HepG2 (cell line): Measurements from ENCODE around the gene MEF2D.

Experiments
- CBX5 ChIP-seq: sonication (generic); formaldehyde crosslinking; IDR thresholded peaks from 2 replicates; pipeline ENCODE4 v1.4.0; 2020; ENCODE audit warnings: missing genetic modification reagents, borderline replicate concordance
- CREB3 ChIP-seq: sonication (generic); formaldehyde crosslinking; IDR thresholded peaks from 2 replicates; pipeline ENCODE4 v1.5.0; 2020; ENCODE audit warnings: missing genetic modification reagents
- IKZF4 ChIP-seq: sonication (generic); formaldehyde crosslinking; IDR thresholded peaks from 2 replicates; pipeline ENCODE4 v1.5.1; 2020; ENCODE audit warnings: borderline replicate concordance, mild to moderate bottlenecking, low read depth, missing genetic modification reagents; ENCODE audit errors: not compliant biosample characterization
- MAX ChIP-seq: IDR thresholded peaks from 2 replicates; pipeline ENCODE4 v1.6.1; 2012; ENCODE audit warnings: inconsistent platforms
- RFX5 ChIP-seq: IDR thresholded peaks from 2 replicates; pipeline ENCODE4 v1.6.1; 2011; ENCODE audit warnings: low read depth, low read length, improper control_type of control experiment
- SIN3A ChIP-seq: IDR thresholded peaks from 2 replicates; pipeline ENCODE4 v1.6.1; 2011; ENCODE audit warnings: low read depth, mild to moderate bottlenecking, control low read depth, low read length, borderline replicate concordance
- SMAD9 ChIP-seq: sonication (generic); formaldehyde crosslinking; IDR thresholded peaks from 2 replicates; pipeline ENCODE4 v1.5.1; 2020; ENCODE audit warnings: mild to moderate bottlenecking, missing genetic modification reagents
- ZHX2 ChIP-seq, 2 experiments: sonication (generic) in 1 of 2; formaldehyde crosslinking in 1 of 2; IDR thresholded peaks; 2 replicates each; pipeline versions ENCODE4 v1.6.1 to v1.9.0; 2014 to 2022; ENCODE audit warnings: antibody characterized with exemption in 1 of 2, borderline replicate concordance in 1 of 2, inconsistent platforms in 1 of 2, low read depth in 1 of 2, missing genetic modification reagents in 1 of 2
- TF ChIP-seq, protein P1 (sequence below): sonication (generic); formaldehyde crosslinking; IDR thresholded peaks from 2 replicates; pipeline ENCODE4 v1.5.0; 2020; ENCODE audit warnings: mild to moderate bottlenecking, missing genetic modification reagents, moderate library complexity
- TF ChIP-seq, protein P2 (sequence below): sonication (generic); formaldehyde crosslinking; IDR thresholded peaks from 2 replicates; pipeline ENCODE4 v1.4.0; 2020; ENCODE audit warnings: missing genetic modification reagents
- TF ChIP-seq, protein P3 (sequence below): sonication (generic); formaldehyde crosslinking; conservative IDR thresholded peaks from 2 replicates; pipeline ENCODE4 v1.8.0; 2022; ENCODE audit warnings: low read depth, missing genetic modification reagents
- TF ChIP-seq, protein P4 (sequence below): sonication (generic); formaldehyde crosslinking; IDR thresholded peaks from 2 replicates; pipeline ENCODE4 v1.9.0; 2021; ENCODE audit warnings: missing genetic modification reagents, borderline replicate concordance

GRCh38 chr1:156504821-156505678 is 4.5 kb upstream of the MEF2D start:
- TF ChIP-seq CBX5 (peak; percentile 37; the same call in 1 of the 2 replicates), SIN3A (no peak), ZHX2 (IDR thresholded peaks at IDR 0.05; ENCODE audit: low read depth) (peak; percentile 86), ZHX2 (CRISPR knock-in tag; IDR thresholded peaks at IDR 0.05; ENCODE audit: borderline replicate concordance) (no peak), MAX (peak; percentile 97), CREB3 (CRISPR knock-in tag) (no peak), RFX5 (peak; percentile 71; the same call in 1 of the 2 replicates), IKZF4 (CRISPR knock-in tag) (no peak), SMAD9 (no peak)
- TF ChIP-seq, protein P1, sequence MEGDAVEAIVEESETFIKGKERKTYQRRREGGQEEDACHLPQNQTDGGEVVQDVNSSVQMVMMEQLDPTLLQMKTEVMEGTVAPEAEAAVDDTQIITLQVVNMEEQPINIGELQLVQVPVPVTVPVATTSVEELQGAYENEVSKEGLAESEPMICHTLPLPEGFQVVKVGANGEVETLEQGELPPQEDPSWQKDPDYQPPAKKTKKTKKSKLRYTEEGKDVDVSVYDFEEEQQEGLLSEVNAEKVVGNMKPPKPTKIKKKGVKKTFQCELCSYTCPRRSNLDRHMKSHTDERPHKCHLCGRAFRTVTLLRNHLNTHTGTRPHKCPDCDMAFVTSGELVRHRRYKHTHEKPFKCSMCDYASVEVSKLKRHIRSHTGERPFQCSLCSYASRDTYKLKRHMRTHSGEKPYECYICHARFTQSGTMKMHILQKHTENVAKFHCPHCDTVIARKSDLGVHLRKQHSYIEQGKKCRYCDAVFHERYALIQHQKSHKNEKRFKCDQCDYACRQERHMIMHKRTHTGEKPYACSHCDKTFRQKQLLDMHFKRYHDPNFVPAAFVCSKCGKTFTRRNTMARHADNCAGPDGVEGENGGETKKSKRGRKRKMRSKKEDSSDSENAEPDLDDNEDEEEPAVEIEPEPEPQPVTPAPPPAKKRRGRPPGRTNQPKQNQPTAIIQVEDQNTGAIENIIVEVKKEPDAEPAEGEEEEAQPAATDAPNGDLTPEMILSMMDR (CRISPR knock-in tag), result peak; percentile 15; the same call in 1 of the 2 replicates
- TF ChIP-seq, protein P2, sequence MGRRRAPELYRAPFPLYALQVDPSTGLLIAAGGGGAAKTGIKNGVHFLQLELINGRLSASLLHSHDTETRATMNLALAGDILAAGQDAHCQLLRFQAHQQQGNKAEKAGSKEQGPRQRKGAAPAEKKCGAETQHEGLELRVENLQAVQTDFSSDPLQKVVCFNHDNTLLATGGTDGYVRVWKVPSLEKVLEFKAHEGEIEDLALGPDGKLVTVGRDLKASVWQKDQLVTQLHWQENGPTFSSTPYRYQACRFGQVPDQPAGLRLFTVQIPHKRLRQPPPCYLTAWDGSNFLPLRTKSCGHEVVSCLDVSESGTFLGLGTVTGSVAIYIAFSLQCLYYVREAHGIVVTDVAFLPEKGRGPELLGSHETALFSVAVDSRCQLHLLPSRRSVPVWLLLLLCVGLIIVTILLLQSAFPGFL (CRISPR knock-in tag), result no peak
- TF ChIP-seq, protein P3, sequence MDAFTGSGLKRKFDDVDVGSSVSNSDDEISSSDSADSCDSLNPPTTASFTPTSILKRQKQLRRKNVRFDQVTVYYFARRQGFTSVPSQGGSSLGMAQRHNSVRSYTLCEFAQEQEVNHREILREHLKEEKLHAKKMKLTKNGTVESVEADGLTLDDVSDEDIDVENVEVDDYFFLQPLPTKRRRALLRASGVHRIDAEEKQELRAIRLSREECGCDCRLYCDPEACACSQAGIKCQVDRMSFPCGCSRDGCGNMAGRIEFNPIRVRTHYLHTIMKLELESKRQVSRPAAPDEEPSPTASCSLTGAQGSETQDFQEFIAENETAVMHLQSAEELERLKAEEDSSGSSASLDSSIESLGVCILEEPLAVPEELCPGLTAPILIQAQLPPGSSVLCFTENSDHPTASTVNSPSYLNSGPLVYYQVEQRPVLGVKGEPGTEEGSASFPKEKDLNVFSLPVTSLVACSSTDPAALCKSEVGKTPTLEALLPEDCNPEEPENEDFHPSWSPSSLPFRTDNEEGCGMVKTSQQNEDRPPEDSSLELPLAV, result no peak
- TF ChIP-seq, protein P4, sequence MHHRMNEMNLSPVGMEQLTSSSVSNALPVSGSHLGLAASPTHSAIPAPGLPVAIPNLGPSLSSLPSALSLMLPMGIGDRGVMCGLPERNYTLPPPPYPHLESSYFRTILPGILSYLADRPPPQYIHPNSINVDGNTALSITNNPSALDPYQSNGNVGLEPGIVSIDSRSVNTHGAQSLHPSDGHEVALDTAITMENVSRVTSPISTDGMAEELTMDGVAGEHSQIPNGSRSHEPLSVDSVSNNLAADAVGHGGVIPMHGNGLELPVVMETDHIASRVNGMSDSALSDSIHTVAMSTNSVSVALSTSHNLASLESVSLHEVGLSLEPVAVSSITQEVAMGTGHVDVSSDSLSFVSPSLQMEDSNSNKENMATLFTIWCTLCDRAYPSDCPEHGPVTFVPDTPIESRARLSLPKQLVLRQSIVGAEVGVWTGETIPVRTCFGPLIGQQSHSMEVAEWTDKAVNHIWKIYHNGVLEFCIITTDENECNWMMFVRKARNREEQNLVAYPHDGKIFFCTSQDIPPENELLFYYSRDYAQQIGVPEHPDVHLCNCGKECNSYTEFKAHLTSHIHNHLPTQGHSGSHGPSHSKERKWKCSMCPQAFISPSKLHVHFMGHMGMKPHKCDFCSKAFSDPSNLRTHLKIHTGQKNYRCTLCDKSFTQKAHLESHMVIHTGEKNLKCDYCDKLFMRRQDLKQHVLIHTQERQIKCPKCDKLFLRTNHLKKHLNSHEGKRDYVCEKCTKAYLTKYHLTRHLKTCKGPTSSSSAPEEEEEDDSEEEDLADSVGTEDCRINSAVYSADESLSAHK (CRISPR knock-in tag), result no peak
